Activated CD4-positive, alpha-beta T cell treated with anti-CD3 and anti-CD28 coated beads for 48 hours (primary cell): ENCODE data around the gene NKAPD1.
"Not testable (repeated sequence)": the region's sequence is repeated elsewhere in the genome, so short reads cannot be mapped to it uniquely, and the experiment has no call there.

Experiments used
- DNase-seq: peaks from one replicate; pipeline ENCODE4 v3.0.0-alpha.2; 2020

Gene NKAPD1

GRCh38 chr11:112087212-112087611 lies 13.1 kb downstream of the NKAPD1 start:
- no peak for DNase-seq

GRCh38 chr11:112095302-112095701 lies 21.2 kb downstream of the NKAPD1 start:
- DNase-seq: not testable (repeated sequence)

- DNase-seq: no peak
Observed at GRCh38 chr11:112096194-112096593, 22.1 kb downstream of the NKAPD1 start.

GRCh38 chr11:112097734-112098528 lies 23.8 kb downstream of the NKAPD1 start:
- no peak for DNase-seq

- no peak for DNase-seq
Observed at GRCh38 chr11:112100462-112100861, 26.4 kb downstream of the NKAPD1 start.

GRCh38 chr11:112103446-112103845 lies 29.3 kb downstream of the NKAPD1 start:
- no peak for DNase-seq

GRCh38 chr11:112106070-112106469 lies 32.0 kb downstream of the NKAPD1 start:
- DNase-seq: no peak

GRCh38 chr11:112113539-112114457 lies 39.7 kb downstream of the NKAPD1 start:
- DNase-seq: no peak

GRCh38 chr11:112114460-112114859 lies 40.4 kb downstream of the NKAPD1 start:
- no peak for DNase-seq

- no peak for DNase-seq
Observed at GRCh38 chr11:112115386-112115785, 41.3 kb downstream of the NKAPD1 start.

- peak; percentile 9 for DNase-seq
Observed at GRCh38 chr11:112118176-112118575, 44.1 kb downstream of the NKAPD1 start.

- no peak for DNase-seq
Observed at GRCh38 chr11:112121981-112122615, 48.0 kb downstream of the NKAPD1 start.

- DNase-seq: no peak
Observed at GRCh38 chr11:112123129-112123528, 49.0 kb downstream of the NKAPD1 start.

GRCh38 chr11:112127056-112127455 lies 53.0 kb downstream of the NKAPD1 start:
- DNase-seq: no peak

- DNase-seq: no peak
Observed at GRCh38 chr11:112128483-112129121, 54.5 kb downstream of the NKAPD1 start.

GRCh38 chr11:112129656-112130055 lies 55.6 kb downstream of the NKAPD1 start:
- no peak for DNase-seq

- DNase-seq: no peak
Observed at GRCh38 chr11:112132737-112133136, 58.6 kb downstream of the NKAPD1 start.

- DNase-seq: no peak
Observed at GRCh38 chr11:112134473-112134872, 60.4 kb downstream of the NKAPD1 start.
